Lower leg skin (tissue), 3 donors: ENCODE measurements around the gene IBA57.

Source experiments
- CTCF ChIP-seq, 3 donors: fragments of 450-650 bp; IDR thresholded peaks; one replicate each; pipeline ENCODE4 v1.5.1; 2016; ENCODE audit warnings: antibody characterized with exemption in 3 of 3, mild to moderate bottlenecking in 3 of 3, moderate library complexity in 2 of 3
- POLR2A ChIP-seq, 2 donors: fragments of 450-650 bp; IDR thresholded peaks; one replicate each; pipeline ENCODE4 v1.6.1; 2016 to 2017; ENCODE audit warnings: antibody characterized with exemption in 2 of 2, mild to moderate bottlenecking in 1 of 2, moderate library complexity in 1 of 2

GRCh38 chr1:228159008-228159665, 6.5 kb upstream of the IBA57 start:
- no peak for TF ChIP-seq CTCF (IDR thresholded peaks at IDR 0.05)
- no peak for TF ChIP-seq POLR2A (IDR thresholded peaks at IDR 0.05)
